GM12873 (cell line): ENCODE data around the gene RTL5.
A peak's percentile ranks its signal among the peaks of the same experiment; 100 is the strongest.

ENCODE experiments used
- TF ChIP-seq, protein P1 (sequence below): IDR thresholded peaks from 2 replicates; pipeline ENCODE4 v1.5.1; 2012; ENCODE audit warnings: low read depth, mild to moderate bottlenecking, moderate library complexity, low read length, control low read depth; ENCODE audit not compliant: insufficient read depth; ENCODE audit errors: missing control alignments

The RTL5 gene

DNA sequence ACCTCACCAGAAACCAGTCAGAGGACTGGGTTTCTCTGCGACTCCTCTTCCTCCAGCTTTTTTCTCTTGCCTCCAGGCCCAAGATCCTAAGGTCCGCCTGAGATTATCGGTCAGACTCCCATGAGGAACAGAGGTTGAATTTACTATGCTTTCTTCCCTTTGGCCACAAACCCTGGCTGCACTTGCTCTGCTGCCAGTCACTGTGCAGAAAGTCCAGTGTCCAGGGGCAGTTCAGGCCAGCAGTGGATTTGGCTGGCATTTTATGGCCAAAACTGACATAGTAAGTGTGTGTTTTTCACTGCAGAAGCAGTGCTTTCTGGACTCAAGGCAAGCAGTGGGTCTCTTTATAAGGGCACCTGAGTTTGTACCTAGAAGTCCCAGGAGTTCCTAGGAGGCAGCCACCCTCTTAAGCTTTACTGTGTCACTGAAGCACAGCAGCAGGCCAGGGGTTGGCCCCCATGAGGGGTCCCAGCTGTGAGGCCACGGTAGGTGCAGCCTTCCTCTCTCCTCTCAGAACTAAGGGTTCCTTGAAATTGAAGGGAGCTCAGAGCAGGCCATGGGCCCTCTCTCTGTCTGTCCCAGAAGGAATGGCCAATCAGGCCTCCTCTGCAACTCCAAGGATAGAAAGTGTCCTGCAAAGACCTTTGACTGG is 3.4 kb downstream of the RTL5 start:
- TF ChIP-seq, protein P1, sequence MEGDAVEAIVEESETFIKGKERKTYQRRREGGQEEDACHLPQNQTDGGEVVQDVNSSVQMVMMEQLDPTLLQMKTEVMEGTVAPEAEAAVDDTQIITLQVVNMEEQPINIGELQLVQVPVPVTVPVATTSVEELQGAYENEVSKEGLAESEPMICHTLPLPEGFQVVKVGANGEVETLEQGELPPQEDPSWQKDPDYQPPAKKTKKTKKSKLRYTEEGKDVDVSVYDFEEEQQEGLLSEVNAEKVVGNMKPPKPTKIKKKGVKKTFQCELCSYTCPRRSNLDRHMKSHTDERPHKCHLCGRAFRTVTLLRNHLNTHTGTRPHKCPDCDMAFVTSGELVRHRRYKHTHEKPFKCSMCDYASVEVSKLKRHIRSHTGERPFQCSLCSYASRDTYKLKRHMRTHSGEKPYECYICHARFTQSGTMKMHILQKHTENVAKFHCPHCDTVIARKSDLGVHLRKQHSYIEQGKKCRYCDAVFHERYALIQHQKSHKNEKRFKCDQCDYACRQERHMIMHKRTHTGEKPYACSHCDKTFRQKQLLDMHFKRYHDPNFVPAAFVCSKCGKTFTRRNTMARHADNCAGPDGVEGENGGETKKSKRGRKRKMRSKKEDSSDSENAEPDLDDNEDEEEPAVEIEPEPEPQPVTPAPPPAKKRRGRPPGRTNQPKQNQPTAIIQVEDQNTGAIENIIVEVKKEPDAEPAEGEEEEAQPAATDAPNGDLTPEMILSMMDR = no peak

DNA sequence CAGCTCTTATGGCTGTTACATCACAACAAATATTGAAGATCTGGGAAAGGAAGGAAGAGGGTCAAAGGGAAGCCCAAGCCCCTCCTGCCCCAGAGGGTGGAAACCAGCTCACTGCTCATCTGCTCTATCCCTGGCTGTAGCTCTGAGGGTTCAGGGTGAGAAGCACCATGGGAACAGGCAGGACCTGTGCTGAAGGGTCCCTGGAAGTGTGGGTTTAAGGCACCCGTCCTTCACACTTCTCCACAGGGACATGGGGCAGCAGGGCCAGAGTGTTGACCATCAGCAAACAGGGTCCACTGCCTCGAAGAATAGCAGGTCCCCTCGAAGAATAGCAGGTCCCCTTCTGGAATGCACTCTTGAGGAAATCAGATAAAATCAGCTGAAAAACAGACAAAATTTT is 4.4 kb downstream of the RTL5 start:
- TF ChIP-seq, protein P1 = no peak

DNA sequence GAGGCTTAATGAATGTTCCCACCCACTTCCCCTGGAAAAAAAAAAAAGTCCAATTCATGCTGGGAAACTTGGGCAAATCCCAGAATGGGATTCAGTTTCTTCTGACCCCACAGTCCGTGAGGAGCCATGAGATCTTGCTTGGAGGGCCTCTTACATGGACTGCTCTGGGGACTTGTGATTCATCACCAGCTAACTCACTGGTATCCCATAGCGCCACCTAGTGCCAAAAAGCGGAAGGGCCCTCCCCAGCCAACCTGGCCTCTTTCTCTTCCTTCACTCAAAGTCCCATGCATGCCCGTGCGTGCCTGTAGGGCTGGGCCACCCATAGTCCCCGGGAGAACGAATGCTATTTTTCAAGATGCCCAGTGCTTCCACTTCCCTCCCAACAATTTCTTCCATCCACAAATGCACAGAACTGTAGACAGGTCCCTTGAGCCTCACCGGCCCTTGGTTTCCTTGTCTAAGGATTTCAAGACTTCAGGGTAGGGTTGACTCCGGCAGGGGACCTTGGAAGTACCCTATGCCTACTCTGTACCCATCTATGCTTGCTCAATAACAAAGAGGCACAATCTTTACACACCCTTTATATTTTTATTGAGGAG is 5.1 kb downstream of the RTL5 start:
- TF ChIP-seq, protein P1 = peak; percentile 95

DNA sequence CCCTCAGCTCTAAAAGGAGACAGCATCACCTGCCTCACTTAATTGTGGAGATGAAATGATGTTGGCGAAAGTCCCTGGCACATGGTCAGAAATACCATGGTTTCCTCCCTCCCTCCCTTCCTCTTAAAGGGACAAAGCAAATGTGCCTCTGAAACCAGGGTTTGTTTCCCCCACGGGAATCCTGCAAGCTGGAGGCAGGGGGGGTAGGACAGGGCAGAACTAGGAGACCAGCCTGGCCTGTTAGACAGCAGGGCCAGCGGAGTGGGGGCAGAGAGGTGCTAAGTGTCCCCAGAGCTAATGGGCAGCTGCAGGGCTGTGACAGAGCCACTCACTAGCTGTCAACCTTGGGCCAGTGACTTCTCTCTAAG is 5.7 kb downstream of the RTL5 start:
- TF ChIP-seq, protein P1 = no peak

DNA sequence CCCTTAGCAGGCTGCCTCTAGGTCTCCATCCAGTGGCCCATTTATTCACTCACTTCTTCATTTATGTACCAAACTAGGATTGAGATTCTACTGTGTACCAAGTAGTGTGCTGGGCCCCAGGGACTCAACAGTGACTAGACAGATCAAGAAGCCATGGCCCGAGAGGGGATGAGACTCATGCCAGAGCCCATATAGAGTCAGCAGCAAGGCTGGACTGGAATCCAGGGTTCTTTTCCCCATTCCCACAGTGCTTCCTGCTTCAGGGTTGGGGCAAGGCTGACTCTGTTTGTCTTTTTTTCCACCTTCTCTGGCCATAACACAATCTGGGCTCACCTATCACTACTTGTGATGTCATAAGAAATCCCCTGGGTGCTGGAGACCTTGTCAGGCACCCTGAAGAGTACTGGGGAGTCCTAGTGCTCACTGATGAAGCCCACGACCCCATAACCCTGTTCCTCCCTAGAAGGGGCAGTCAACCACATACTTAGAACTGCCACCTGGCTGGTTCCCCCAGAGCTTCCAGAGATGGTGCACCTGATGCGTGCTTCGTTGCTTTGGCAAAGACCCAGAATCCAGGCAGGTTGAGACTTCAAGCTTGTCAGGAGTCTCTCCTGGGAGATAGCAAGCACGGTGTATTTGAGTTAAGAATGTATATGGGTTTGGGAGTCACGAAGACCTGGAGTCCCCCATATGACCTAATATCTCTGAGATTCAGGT is 6.2 kb downstream of the RTL5 start:
- TF ChIP-seq, protein P1 = no peak

DNA sequence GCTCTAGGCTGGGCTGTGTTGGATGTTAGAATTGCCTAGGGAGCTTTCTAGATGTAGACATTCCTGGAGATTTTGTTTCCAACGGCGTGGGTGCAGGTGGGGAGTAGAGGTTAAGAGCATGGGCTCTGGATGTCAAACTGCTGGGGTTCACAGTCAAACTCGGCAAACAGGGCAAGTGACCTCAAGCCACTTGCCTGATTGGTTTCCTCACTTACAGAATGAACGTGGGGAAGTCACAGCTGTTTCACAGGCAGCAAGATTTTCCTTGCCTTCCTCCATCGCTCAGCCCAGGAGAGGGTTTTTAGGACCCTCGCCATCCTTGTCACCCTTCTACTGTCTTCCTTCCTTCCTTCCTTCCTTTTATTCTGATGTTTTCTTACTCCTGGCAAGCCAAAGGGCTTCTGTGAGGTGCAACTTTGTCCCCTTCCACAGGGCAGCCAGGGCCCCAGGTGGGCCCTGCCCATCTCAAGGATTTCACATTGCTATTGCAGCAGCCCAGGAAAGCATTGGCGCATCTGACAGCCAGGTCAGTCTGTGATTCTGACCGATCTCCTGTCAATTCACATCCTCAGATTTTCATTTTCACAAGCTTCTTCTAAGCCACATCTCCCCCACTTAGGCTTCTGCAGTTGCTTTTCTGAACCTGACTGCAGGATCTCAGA is 7.0 kb downstream of the RTL5 start:
- TF ChIP-seq, protein P1 = no peak
